ENCODE results near the gene AUTS2. TPM values are rescaled to one million over a fixed set of nuclear protein-coding genes. Genes with fewer than 3 reads are reported as not detected.

AUTS2 gene
- total RNA-seq, 1 donor from 2014 or later = 80.6 TPM

GRCh38 chr7:70233776-70234175, 635.5 kb downstream of the AUTS2 start:
- Mint-ChIP-seq H3K4me3 (ENCODE audit: unreplicated experiment) (no peak overlapping the region), H3K9me3 (ENCODE audit: unreplicated experiment) (peaks cover 30% of the 10 kb centered on the region), H3K4me1 (ENCODE audit: unreplicated experiment) (peaks cover 13% of the 10 kb centered on the region), H3K36me3 (ENCODE audit: unreplicated experiment) (peaks cover 13% of the 10 kb centered on the region), H3K27me3 (ENCODE audit: unreplicated experiment) (no peaks in the 10 kb centered on the region), H3K27ac (ENCODE audit: unreplicated experiment) (no peak overlapping the region)
- TF ChIP-seq, protein P1, sequence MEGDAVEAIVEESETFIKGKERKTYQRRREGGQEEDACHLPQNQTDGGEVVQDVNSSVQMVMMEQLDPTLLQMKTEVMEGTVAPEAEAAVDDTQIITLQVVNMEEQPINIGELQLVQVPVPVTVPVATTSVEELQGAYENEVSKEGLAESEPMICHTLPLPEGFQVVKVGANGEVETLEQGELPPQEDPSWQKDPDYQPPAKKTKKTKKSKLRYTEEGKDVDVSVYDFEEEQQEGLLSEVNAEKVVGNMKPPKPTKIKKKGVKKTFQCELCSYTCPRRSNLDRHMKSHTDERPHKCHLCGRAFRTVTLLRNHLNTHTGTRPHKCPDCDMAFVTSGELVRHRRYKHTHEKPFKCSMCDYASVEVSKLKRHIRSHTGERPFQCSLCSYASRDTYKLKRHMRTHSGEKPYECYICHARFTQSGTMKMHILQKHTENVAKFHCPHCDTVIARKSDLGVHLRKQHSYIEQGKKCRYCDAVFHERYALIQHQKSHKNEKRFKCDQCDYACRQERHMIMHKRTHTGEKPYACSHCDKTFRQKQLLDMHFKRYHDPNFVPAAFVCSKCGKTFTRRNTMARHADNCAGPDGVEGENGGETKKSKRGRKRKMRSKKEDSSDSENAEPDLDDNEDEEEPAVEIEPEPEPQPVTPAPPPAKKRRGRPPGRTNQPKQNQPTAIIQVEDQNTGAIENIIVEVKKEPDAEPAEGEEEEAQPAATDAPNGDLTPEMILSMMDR (IDR thresholded peaks at IDR 0.05) = no peak
- DNase-seq (ENCODE audit: extremely low spot score, unreplicated experiment) = no peak

GRCh38 chr7:70237256-70237655, 639.0 kb downstream of the AUTS2 start:
- H3K4me1 Mint-ChIP-seq (ENCODE audit: unreplicated experiment) = peaks cover 13% of the 10 kb centered on the region

DNA sequence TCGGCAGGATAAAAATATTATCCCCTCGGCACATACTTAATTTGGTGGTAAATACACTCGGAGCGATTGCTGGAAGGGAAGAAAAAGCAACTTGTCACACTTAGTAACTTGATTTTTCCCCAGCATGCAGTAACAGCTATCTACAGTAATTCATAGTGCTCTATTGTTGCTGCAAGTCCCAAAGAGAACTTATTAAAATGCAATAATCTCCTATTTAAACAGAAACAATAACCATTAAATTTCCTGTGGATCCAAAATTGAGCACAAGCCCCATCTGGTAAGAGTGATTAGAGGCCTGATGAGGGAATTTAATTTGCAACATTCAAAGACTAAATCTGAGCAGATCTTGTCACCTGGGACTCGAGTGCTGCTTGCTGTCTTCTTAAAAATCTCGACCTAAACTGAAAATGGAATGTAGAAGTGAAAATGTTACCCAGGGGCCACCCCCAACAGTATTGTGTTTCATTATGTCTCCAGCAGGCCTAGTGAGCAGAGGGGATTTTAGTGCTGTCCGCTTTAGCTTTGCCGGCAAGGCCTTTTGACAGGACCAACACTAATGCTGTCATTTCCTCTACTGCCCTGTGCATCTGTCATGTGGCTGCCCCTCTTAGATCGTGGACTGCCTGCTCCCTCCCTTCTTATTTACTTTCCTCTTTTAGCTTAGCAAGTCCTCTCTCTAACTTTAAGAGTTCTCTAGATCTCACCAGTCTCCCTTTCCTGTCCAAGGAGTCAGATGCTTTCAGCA, 639.7 kb downstream of the AUTS2 start:
- Mint-ChIP-seq H3K27ac (ENCODE audit: unreplicated experiment) (peak overlapping the region; percentile 3), H3K36me3 (ENCODE audit: unreplicated experiment) (peaks cover 2% of the 10 kb centered on the region), H3K4me1 (ENCODE audit: unreplicated experiment) (peaks cover 13% of the 10 kb centered on the region), H3K27me3 (ENCODE audit: unreplicated experiment) (no peaks in the 10 kb centered on the region), H3K4me3 (ENCODE audit: unreplicated experiment) (no peak overlapping the region), H3K9me3 (ENCODE audit: unreplicated experiment) (peaks cover 7% of the 10 kb centered on the region)
- no peak for DNase-seq (ENCODE audit: extremely low spot score, unreplicated experiment)
- TF ChIP-seq, protein P1 (IDR thresholded peaks at IDR 0.05) = no peak

More at GRCh38 chr7:70237256-70237655, 639.0 kb downstream of the AUTS2 start:
- Mint-ChIP-seq H3K36me3 (ENCODE audit: unreplicated experiment) (peaks cover 2% of the 10 kb centered on the region), H3K27me3 (ENCODE audit: unreplicated experiment) (no peaks in the 10 kb centered on the region), H3K4me3 (ENCODE audit: unreplicated experiment) (no peak overlapping the region), H3K27ac (ENCODE audit: unreplicated experiment) (no peak overlapping the region), H3K9me3 (ENCODE audit: unreplicated experiment) (peaks cover 8% of the 10 kb centered on the region)
- no peak for DNase-seq (ENCODE audit: extremely low spot score, unreplicated experiment)
- TF ChIP-seq, protein P1 (IDR thresholded peaks at IDR 0.05) = no peak

DNA sequence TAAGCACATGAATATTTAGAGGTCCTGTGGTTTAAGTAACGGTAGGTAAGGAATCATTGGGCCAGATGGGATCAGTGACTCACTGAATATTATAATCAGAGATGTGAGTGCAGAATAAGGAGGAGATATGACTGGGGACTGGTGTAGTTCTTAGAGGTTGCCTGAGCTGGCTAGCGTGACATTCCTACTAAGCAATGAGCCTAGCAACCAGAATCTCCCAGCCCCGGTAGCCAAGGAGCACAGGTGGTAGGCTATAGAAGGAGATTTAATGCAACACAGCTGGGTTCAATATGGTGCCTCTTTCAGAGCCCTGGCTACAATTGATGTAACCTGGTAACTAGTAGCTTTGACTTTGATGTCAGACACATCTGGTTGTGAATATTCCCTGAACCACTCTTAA, 641.6 kb downstream of the AUTS2 start:
- H3K27ac Mint-ChIP-seq (ENCODE audit: unreplicated experiment) = no peak overlapping the region
- no peaks in the 10 kb centered on the region for H3K27me3 Mint-ChIP-seq (ENCODE audit: unreplicated experiment)
- H3K4me3 Mint-ChIP-seq (ENCODE audit: unreplicated experiment) = no peak overlapping the region
- no peak for DNase-seq (ENCODE audit: extremely low spot score, unreplicated experiment)
- peaks cover 13% of the 10 kb centered on the region for H3K4me1 Mint-ChIP-seq (ENCODE audit: unreplicated experiment)
- H3K9me3 Mint-ChIP-seq (ENCODE audit: unreplicated experiment) = no peaks in the 10 kb centered on the region
- no peaks in the 10 kb centered on the region for H3K36me3 Mint-ChIP-seq (ENCODE audit: unreplicated experiment)
- TF ChIP-seq, protein P1 (IDR thresholded peaks at IDR 0.05) = no peak

- TF ChIP-seq, protein P1 (IDR thresholded peaks at IDR 0.05) = no peak
- Mint-ChIP-seq H3K27ac (ENCODE audit: unreplicated experiment) (no peak overlapping the region), H3K9me3 (ENCODE audit: unreplicated experiment) (no peaks in the 10 kb centered on the region), H3K27me3 (ENCODE audit: unreplicated experiment) (no peaks in the 10 kb centered on the region), H3K4me3 (ENCODE audit: unreplicated experiment) (no peak overlapping the region), H3K36me3 (ENCODE audit: unreplicated experiment) (no peaks in the 10 kb centered on the region), H3K4me1 (ENCODE audit: unreplicated experiment) (peaks cover 13% of the 10 kb centered on the region)
- no peak for DNase-seq (ENCODE audit: extremely low spot score, unreplicated experiment)
Observed at GRCh38 chr7:70240873-70241272, 642.6 kb downstream of the AUTS2 start.
